ENCODE measurements around the gene DCDC2C. TPM values are rescaled to one million over a fixed set of nuclear protein-coding genes. Genes with fewer than 3 reads are reported as not detected.

Gene DCDC2C
- total and polyA plus RNA-seq, 9 of the 15 experiments (the other 6 are each of a cell fraction or from before 2014, with no cell fraction given), result not detected

- no peak overlapping the region for H3K4me2 ChIP-seq (ENCODE audit: insufficient read depth, low read length)
- no peaks in the 10 kb centered on the region; the same call in 1 of the 2 replicates for H3K9me3 ChIP-seq (replicated peaks; ENCODE audit: control insufficient read depth, insufficient read depth, low read depth, low read length)
- POLR2A ChIA-PET, result interaction anchor here (0.6 kb wide), 1 partner anchor 11 kb away, joined by 3 read pairs; no protein-coding TSS in a partner anchor
- H3K27me3 ChIP-seq (ENCODE audit: control insufficient read depth in 2 of 2, insufficient read depth in 2 of 2, low read length in 2 of 2), result peaks cover 2 to 35% of the 10 kb centered on the region in 2 experiments; a peak in 4 of 5 replicates
- TF ChIP-seq RB1 (IDR thresholded peaks at IDR 0.05; ENCODE audit: low read depth) (no peak), SMARCE1 (IDR thresholded peaks at IDR 0.05) (no peak), TOE1 (IDR thresholded peaks at IDR 0.05; ENCODE audit: borderline replicate concordance) (no peak), TOE1 (CRISPR knock-in tag; IDR thresholded peaks at IDR 0.05; ENCODE audit: borderline replicate concordance, low read depth) (no peak)
- no peaks in the 10 kb centered on the region for H3K9me1 ChIP-seq (ENCODE audit: control insufficient read depth, insufficient read depth, low read length)
- FAIRE-seq, result no peak
- no peaks in the 10 kb centered on the region for H4K20me1 ChIP-seq (replicated peaks; ENCODE audit: control insufficient read depth, insufficient read depth, low read length)
- no peaks in the 10 kb centered on the region for H3K36me3 ChIP-seq (ENCODE audit: control insufficient read depth, insufficient read depth, low read length)
- no TSS peak for BruUV-seq (replicated peaks)
- no peak overlapping the region for H3K9ac ChIP-seq (ENCODE audit: insufficient read depth in 1 of 2, low read depth in 2 of 2, low read length in 2 of 2)
- in situ Hi-C loops (cut with MboI), result no loop called here
- 0% methylated on average over 5 of the region's 5 CpGs for WGBS (ENCODE audit: insufficient coverage, low coverage, missing lambda C conversion rate)
- H3K4me3 ChIP-seq, result no peak overlapping the region
- no peak overlapping the region for H2AFZ ChIP-seq (ENCODE audit: low read depth, low read length)
- CTCF ChIA-PET (ENCODE audit: low intra/inter-chr PET ratio), result no interaction called here
- H3K4me1 ChIP-seq (replicated peaks in 1 of 2; ENCODE audit: control insufficient read depth in 2 of 2, insufficient read depth in 2 of 2, low read length in 2 of 2), result no peaks in the 10 kb centered on the region
- DNase-seq (ENCODE audit: extremely low read depth in 1 of 4, low spot score in 3 of 4), result no peak
- no peak overlapping the region for H3K27ac ChIP-seq (ENCODE audit: extremely low read depth, low read depth, low read length)
- no peak for ATAC-seq
- intact Hi-C loops (cut with micrococcal nuclease), result no loop called here
- H3K79me2 ChIP-seq (ENCODE audit: control insufficient read depth, insufficient read depth, low read length), result no peaks in the 10 kb centered on the region
Measured at GRCh38 chr2:3742743-3743508, 39.6 kb downstream of the DCDC2C start.

- WGBS (ENCODE audit: insufficient coverage, low coverage, missing lambda C conversion rate), result 1% methylated on average over 11 of the region's 12 CpGs
- Histone ChIP-seq H3K9ac (ENCODE audit: insufficient read depth in 1 of 2, low read depth in 2 of 2, low read length in 2 of 2) (no peak overlapping the region), H2AFZ (ENCODE audit: low read depth, low read length) (no peak overlapping the region), H3K9me1 (ENCODE audit: control insufficient read depth, insufficient read depth, low read length) (no peaks in the 10 kb centered on the region), H3K4me3 (no peak overlapping the region), H3K79me2 (ENCODE audit: control insufficient read depth, insufficient read depth, low read length) (no peaks in the 10 kb centered on the region), H3K9me3 (replicated peaks; ENCODE audit: control insufficient read depth, insufficient read depth, low read depth, low read length) (no peaks in the 10 kb centered on the region; the same call in 1 of the 2 replicates), H3K27me3 (ENCODE audit: control insufficient read depth in 2 of 2, insufficient read depth in 2 of 2, low read length in 2 of 2) (peaks cover 2 to 36% of the 10 kb centered on the region in 2 experiments; a peak in 4 of 5 replicates), H3K4me1 (replicated peaks in 1 of 2; ENCODE audit: control insufficient read depth in 2 of 2, insufficient read depth in 2 of 2, low read length in 2 of 2) (no peaks in the 10 kb centered on the region), H4K20me1 (replicated peaks; ENCODE audit: control insufficient read depth, insufficient read depth, low read length) (no peaks in the 10 kb centered on the region), H3K36me3 (ENCODE audit: control insufficient read depth, insufficient read depth, low read length) (no peaks in the 10 kb centered on the region), H3K4me2 (ENCODE audit: insufficient read depth, low read length) (no peak overlapping the region), H3K27ac (ENCODE audit: extremely low read depth, low read depth, low read length) (no peak overlapping the region)
- ChIA-PET CTCF (ENCODE audit: low intra/inter-chr PET ratio) (no interaction called here), POLR2A (no interaction called here)
- intact Hi-C loops (cut with micrococcal nuclease), result no loop called here
- FAIRE-seq, result no peak
- DNase-seq (ENCODE audit: extremely low read depth in 1 of 4, low spot score in 3 of 4), result no peak
- BruUV-seq (replicated peaks), result no TSS peak
- no peak for ATAC-seq
- in situ Hi-C loops (cut with MboI), result no loop called here
- TF ChIP-seq BCOR (IDR thresholded peaks at IDR 0.05) (no peak), MCM2 (IDR thresholded peaks at IDR 0.05; ENCODE audit: low read depth) (no peak), FOXP4 (CRISPR knock-in tag; IDR thresholded peaks at IDR 0.05; ENCODE audit: borderline replicate concordance) (no peak), TAF7 (tag; IDR thresholded peaks at IDR 0.05) (no peak)
- TF ChIP-seq, protein P1, sequence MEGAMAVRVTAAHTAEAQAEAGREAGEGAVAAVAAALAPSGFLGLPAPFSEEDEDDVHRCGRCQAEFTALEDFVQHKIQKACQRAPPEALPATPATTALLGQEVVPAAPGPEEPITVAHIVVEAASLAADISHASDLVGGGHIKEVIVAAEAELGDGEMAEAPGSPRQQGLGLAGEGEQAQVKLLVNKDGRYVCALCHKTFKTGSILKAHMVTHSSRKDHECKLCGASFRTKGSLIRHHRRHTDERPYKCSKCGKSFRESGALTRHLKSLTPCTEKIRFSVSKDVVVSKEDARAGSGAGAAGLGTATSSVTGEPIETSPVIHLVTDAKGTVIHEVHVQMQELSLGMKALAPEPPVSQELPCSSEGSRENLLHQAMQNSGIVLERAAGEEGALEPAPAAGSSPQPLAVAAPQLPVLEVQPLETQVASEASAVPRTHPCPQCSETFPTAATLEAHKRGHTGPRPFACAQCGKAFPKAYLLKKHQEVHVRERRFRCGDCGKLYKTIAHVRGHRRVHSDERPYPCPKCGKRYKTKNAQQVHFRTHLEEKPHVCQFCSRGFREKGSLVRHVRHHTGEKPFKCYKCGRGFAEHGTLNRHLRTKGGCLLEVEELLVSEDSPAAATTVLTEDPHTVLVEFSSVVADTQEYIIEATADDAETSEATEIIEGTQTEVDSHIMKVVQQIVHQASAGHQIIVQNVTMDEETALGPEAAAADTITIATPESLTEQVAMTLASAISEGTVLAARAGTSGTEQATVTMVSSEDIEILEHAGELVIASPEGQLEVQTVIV (CRISPR knock-in tag; IDR thresholded peaks at IDR 0.05; ENCODE audit: borderline replicate concordance), result no peak
Measured at GRCh38 chr2:3743951-3744555, 40.7 kb downstream of the DCDC2C start.
